Smooth muscle cell (in vitro differentiated cells): ENCODE measurements around the gene FILIP1L. TPM values are rescaled to one million over a fixed set of nuclear protein-coding genes. Genes with fewer than 3 reads are reported as not detected.

Source experiments
- DNase-seq: peaks from one replicate; lab custom pipeline; 2025; ENCODE audit not compliant: unreplicated experiment; lab: John Stamatoyannopoulos, UW
- H2AFZ ChIP-seq: fragments of 200-600 bp; sonication (generic); 2 replicates; pipeline ENCODE4 v1.6.0; 2016; ENCODE audit warnings: antibody characterized with exemption, low read depth, mild to moderate bottlenecking
- H3F3A ChIP-seq: fragments of 200-600 bp; sonication (generic); 2 replicates; pipeline ENCODE4 v1.6.0; 2017; ENCODE audit warnings: antibody characterized with exemption, low read depth
- H3K27ac ChIP-seq: fragments of 200-600 bp; sonication (generic); 2 replicates; pipeline ENCODE4 v1.5.1; 2016; ENCODE audit warnings: low read depth, mild to moderate bottlenecking
- H3K27me3 ChIP-seq: fragments of 200-600 bp; sonication (generic); 2 replicates; pipeline ENCODE4 v1.6.1; 2016; ENCODE audit warnings: low read depth, mild to moderate bottlenecking
- H3K36me3 ChIP-seq: fragments of 200-600 bp; sonication (generic); 2 replicates; pipeline ENCODE4 v1.5.1; 2016; ENCODE audit warnings: low read depth
- H3K4me1 ChIP-seq: fragments of 200-600 bp; sonication (generic); 2 replicates; pipeline ENCODE4 v1.5.1; 2016; ENCODE audit warnings: low read depth
- H3K4me2 ChIP-seq: fragments of 200-600 bp; sonication (generic); 2 replicates; pipeline ENCODE4 v1.6.0; 2016; ENCODE audit warnings: mild to moderate bottlenecking
- H3K4me3 ChIP-seq: fragments of 200-600 bp; sonication (generic); 2 replicates; pipeline ENCODE4 v1.5.1; 2016; ENCODE audit warnings: mild to moderate bottlenecking
- H3K79me2 ChIP-seq: fragments of 200-600 bp; sonication (generic); 2 replicates; pipeline ENCODE4 v1.6.0; 2016; ENCODE audit warnings: low read depth, mild to moderate bottlenecking
- H3K9ac ChIP-seq: fragments of 200-600 bp; sonication (generic); 2 replicates; pipeline ENCODE4 v1.6.0; 2016; ENCODE audit warnings: low read depth
- H3K9me3 ChIP-seq: fragments of 200-600 bp; sonication (generic); replicated peaks from 2 replicates; pipeline ENCODE4 v1.5.1; 2016; ENCODE audit warnings: low read depth
- H4K20me1 ChIP-seq: fragments of 200-600 bp; sonication (generic); 2 replicates; pipeline ENCODE4 v1.6.0; 2016; ENCODE audit warnings: low read depth
- CTCF ChIP-seq: fragments of 200-600 bp; sonication (generic); IDR thresholded peaks from 2 replicates; pipeline ENCODE4 v1.5.1; 2017; ENCODE audit warnings: borderline replicate concordance, mild to moderate bottlenecking, antibody characterized with exemption; ENCODE audit not compliant: insufficient read depth, poor library complexity, severe bottlenecking
- WGBS: methylation state at CpG from one replicate; pipeline ENCODE4 v1.1.7; 2016; ENCODE audit warnings: low lambda C conversion rate; 5-methylcytosine and 5-hydroxymethylcytosine counted together
- polyA plus RNA-seq: library from polyadenylated mRNA; unstranded; fragments of >200 nt; fragmentation: Nextera tagmentation; extraction: Ambion mirVana; gene quantifications from 2 replicates; pipeline ENCODE4 v1.2.1, GENCODE V29; 2016
- total RNA-seq: library from RNA; depleted of rRNA; stranded (reverse); fragments of >200 nt; gene quantifications from 2 replicates; pipeline ENCODE4 v1.2.3, GENCODE V29; 2014

Gene FILIP1L
- total and polyA plus RNA-seq, 2 experiments from 2014 or later: 56.2 to 104 TPM

GRCh38 chr3:99966662-99967416, 147.5 kb downstream of the FILIP1L start:
- Histone ChIP-seq H3K79me2 (no peaks in the 10 kb centered on the region), H3K27ac (peak overlapping the region; percentile 24), H3K4me1 (peaks cover 4% of the 10 kb centered on the region), H3K9me3 (no peaks in the 10 kb centered on the region), H4K20me1 (no peaks in the 10 kb centered on the region), H3K4me2 (no peak overlapping the region), H3F3A (no peaks in the 10 kb centered on the region), H3K36me3 (no peaks in the 10 kb centered on the region), H3K27me3 (no peaks in the 10 kb centered on the region), H3K9ac (no peak overlapping the region), H3K4me3 (no peak overlapping the region), H2AFZ (no peak overlapping the region)
- no peak for TF ChIP-seq CTCF
- 96% methylated on average over 7 of the region's 7 CpGs for WGBS
- no peak for DNase-seq

- Histone ChIP-seq H3K9ac (no peak overlapping the region), H3K27ac (no peak overlapping the region), H3K4me3 (no peak overlapping the region), H3K27me3 (no peaks in the 10 kb centered on the region), H3K79me2 (no peaks in the 10 kb centered on the region), H3F3A (no peaks in the 10 kb centered on the region), H2AFZ (no peak overlapping the region), H3K36me3 (no peaks in the 10 kb centered on the region), H3K9me3 (no peaks in the 10 kb centered on the region), H4K20me1 (no peaks in the 10 kb centered on the region), H3K4me2 (no peak overlapping the region), H3K4me1 (peaks cover 5% of the 10 kb centered on the region)
- no peak for DNase-seq
- TF ChIP-seq CTCF: no peak
- WGBS: 97% methylated on average over 3 of the region's 3 CpGs
These were observed 148.5 kb downstream of the FILIP1L start for GRCh38 chr3:99965681-99966408.

- H3K9me3 ChIP-seq: no peaks in the 10 kb centered on the region
- no peaks in the 10 kb centered on the region for H3K27me3 ChIP-seq
- peaks cover 11% of the 10 kb centered on the region for H3K4me1 ChIP-seq
- H4K20me1 ChIP-seq: no peaks in the 10 kb centered on the region
- no peak overlapping the region for H3K4me3 ChIP-seq
- no peak overlapping the region for H3K27ac ChIP-seq
- no peaks in the 10 kb centered on the region for H3K79me2 ChIP-seq
- H3K4me2 ChIP-seq: no peak overlapping the region
- no peaks in the 10 kb centered on the region for H3F3A ChIP-seq
- WGBS: 89% methylated on average over 1 of the region's 1 CpG
- DNase-seq: no peak
- no peaks in the 10 kb centered on the region for H3K36me3 ChIP-seq
- no peak for TF ChIP-seq CTCF
- H3K9ac ChIP-seq: no peak overlapping the region
- no peak overlapping the region for H2AFZ ChIP-seq
These were observed 149.2 kb downstream of the FILIP1L start for GRCh38 chr3:99965077-99965476.
